ENCODE data around the gene QRFP. TPM values are rescaled to one million over a fixed set of nuclear protein-coding genes. Genes with fewer than 3 reads are reported as not detected.

The QRFP gene
- total and polyA plus RNA-seq, 2 of the 8 experiments (the other 6 are each of a cell fraction or from before 2014, with no cell fraction given) = not detected

- TF ChIP-seq KDM4A (IDR thresholded peaks at IDR 0.05; ENCODE audit: low read depth, low read length, severe bottlenecking) (no peak), HDAC2 (IDR thresholded peaks at IDR 0.05; ENCODE audit: borderline replicate concordance in 1 of 2, low read depth in 2 of 2, low read length in 2 of 2) (no peak)
- 89% methylated on average over 8 of the region's 8 CpGs; no CpG with 5 or more reads in 1 of the 2 experiments for WGBS, 2 experiments (ENCODE audit: extremely low coverage in 1 of 2, insufficient coverage in 1 of 2, insufficient read length in 1 of 2, insufficient replicate concordance in 2 of 2, low coverage in 1 of 2, low lambda C conversion rate in 2 of 2, missing lambda C conversion rate in 1 of 2)
These were observed 22.6 kb downstream of the QRFP start for GRCh38 chr9:130873966-130874365.

More at GRCh38 chr9:130873966-130874365, 22.6 kb downstream of the QRFP start:
- no peaks in the 10 kb centered on the region for H3K9me3 ChIP-seq (ENCODE audit: insufficient read depth in 2 of 2, low read depth in 1 of 2, low read length in 1 of 2)
- H3K4me3 ChIP-seq (ENCODE audit: extremely low read depth in 1 of 4, insufficient read depth in 2 of 4, low read depth in 3 of 4, low read length in 4 of 4) = no peak overlapping the region
- H3K27me3 ChIP-seq (replicated peaks in 1 of 4; ENCODE audit: control insufficient read depth in 3 of 4, extremely low read depth in 1 of 4, insufficient read depth in 3 of 4, low read length in 3 of 4) = no peaks in the 10 kb centered on the region
- H2BK15ac ChIP-seq (ENCODE audit: low read length) = no peak overlapping the region
- ChIA-PET POLR2A (ENCODE audit: partially characterized antibody) (no interaction called here), CTCF (ENCODE audit: partially characterized antibody) (interaction anchor here (1.0 to 1.3 kb wide), 5 partner anchors 11 to 78 kb away, joined by 3 to 4 read pairs (median 3); no protein-coding TSS in a partner anchor)
- peaks cover 4% of the 10 kb centered on the region for H3K79me1 ChIP-seq (ENCODE audit: low read depth, low read length)
- H4K8ac ChIP-seq (ENCODE audit: extremely low read depth, insufficient read depth, low read length) = no peak overlapping the region
- H2AK5ac ChIP-seq (ENCODE audit: low read depth, low read length) = no peak overlapping the region
- no peak overlapping the region for H3K56ac ChIP-seq (replicated peaks; ENCODE audit: insufficient read length, low read depth, low read length)
- FAIRE-seq = no peak
- H3K27ac ChIP-seq (ENCODE audit: low read depth, low read length) = no peak overlapping the region
- no peak overlapping the region for H2BK12ac ChIP-seq (ENCODE audit: low read depth, low read length)
- H3K4me1 ChIP-seq (replicated peaks in 1 of 4; ENCODE audit: control insufficient read depth in 3 of 4, insufficient read depth in 4 of 4, low read length in 3 of 4) = no peaks in the 10 kb centered on the region
- no peak overlapping the region for H2BK5ac ChIP-seq (ENCODE audit: low read depth, low read length)
- peaks cover 1 to 11% of the 10 kb centered on the region in 2 experiments for H4K20me1 ChIP-seq (replicated peaks in 1 of 2; ENCODE audit: control insufficient read depth in 1 of 2, insufficient read depth in 2 of 2, low read length in 2 of 2)
- DNase-seq (ENCODE audit: low read depth in 1 of 2, low spot score in 2 of 2) = no peak
- no peak overlapping the region for H4K91ac ChIP-seq (replicated peaks; ENCODE audit: insufficient read length, low read length)
- no peak overlapping the region for H2AFZ ChIP-seq (ENCODE audit: low read length)
- no peak overlapping the region for H4K5ac ChIP-seq (ENCODE audit: insufficient read length, low read depth, low read length)
- no peak overlapping the region for H3K14ac ChIP-seq (ENCODE audit: insufficient read length)
- no peak overlapping the region for H2BK20ac ChIP-seq (ENCODE audit: low read length)
- no peak overlapping the region for H3K4me2 ChIP-seq (ENCODE audit: insufficient read depth in 1 of 2, low read depth in 2 of 2, low read length in 2 of 2)
- H3K79me2 ChIP-seq (ENCODE audit: control insufficient read depth in 1 of 2, insufficient read depth in 2 of 2, low read length in 2 of 2) = peaks cover 0 to 14% of the 10 kb centered on the region in 2 experiments; a peak in 1 of 4 replicates
- peaks cover 32 to 60% (median 52%) of the 10 kb centered on the region in 4 experiments for H3K36me3 ChIP-seq (ENCODE audit: control insufficient read depth in 2 of 4, insufficient read depth in 4 of 4, low read length in 3 of 4)
- H3K23ac ChIP-seq (ENCODE audit: insufficient read length) = no peak overlapping the region
- no peaks in the 10 kb centered on the region for H3K23me2 ChIP-seq (ENCODE audit: low read depth, low read length)
- H3K4ac ChIP-seq (replicated peaks; ENCODE audit: insufficient read length, low read depth, low read length) = no peak overlapping the region
- H3K9ac ChIP-seq (replicated peaks in 1 of 4; ENCODE audit: extremely low read depth in 1 of 4, low read depth in 3 of 4, low read length in 3 of 4) = no peak overlapping the region
- H3K18ac ChIP-seq (ENCODE audit: extremely low read depth, low read length) = no peak overlapping the region
- H2BK120ac ChIP-seq (replicated peaks; ENCODE audit: low read depth, low read length) = no peak overlapping the region

Data from H1 (cell line).